Lower lobe of right lung (tissue), 2 donors: ENCODE data around the gene SHROOM2. TPM values are rescaled to one million over a fixed set of nuclear protein-coding genes. Genes with fewer than 3 reads are reported as not detected.

Experiments used
- ATAC-seq, 2 donors: fragments of 200-7000 bp; cut with Tn5 transposase; one replicate each; pipeline ENCODE4 v1.9.1; 2020 to 2022; ENCODE audit warnings: mild to moderate bottlenecking in 2 of 2, moderate library complexity in 2 of 2
- DNase-seq: peaks from one replicate; pipeline ENCODE4 v3.0.0-alpha.2; 2020
- H3K27ac ChIP-seq: fragments of 200-600 bp; one replicate; pipeline ENCODE4 v1.8.0; 2022
- H3K27me3 ChIP-seq: fragments of 200-600 bp; one replicate; pipeline ENCODE4 v1.8.0; 2022; ENCODE audit warnings: low read depth
- H3K36me3 ChIP-seq: fragments of 200-600 bp; one replicate; pipeline ENCODE4 v1.8.0; 2022; ENCODE audit warnings: mild to moderate bottlenecking
- H3K4me1 ChIP-seq: fragments of 200-600 bp; one replicate; pipeline ENCODE4 v1.8.0; 2022
- H3K4me3 ChIP-seq: fragments of 200-600 bp; one replicate; pipeline ENCODE4 v1.8.0; 2022; ENCODE audit warnings: mild to moderate bottlenecking
- H3K9me3 ChIP-seq: fragments of 200-600 bp; one replicate; pipeline ENCODE4 v1.8.0; 2022
- CTCF ChIP-seq: fragments of 200-600 bp; IDR thresholded peaks from one replicate; pipeline ENCODE4 v1.8.0; 2022; ENCODE audit warnings: antibody characterized with exemption, mild to moderate bottlenecking
- intact Hi-C: fragments of 100-400 bp; cut with DNase I; formaldehyde crosslinking; loops from one replicate; pipeline ENCODE4 v1.11.0; 2022
- total RNA-seq: library from RNA; stranded (reverse); fragmentation: NEBNext Ultra II Directional; extraction: Animal tissue kit (Norgen Biotek cat#: 25700); gene quantifications from one replicate; pipeline ENCODE4 v1.2.1, GENCODE V29; 2021
- donor health status: DM: no; HTN: yes; CAD: no; lungs with severe emphysema.

Gene SHROOM2
- total RNA-seq, 1 donor from 2014 or later, result 9.3 TPM

GRCh38 chrX:9848718-9849479, 62.7 kb downstream of the SHROOM2 start:
- intact Hi-C loops, result no loop called here
- no peak for TF ChIP-seq CTCF
- no peak overlapping the region for H3K27ac ChIP-seq
- ATAC-seq (no peak), DNase-seq (no peak)
- no peaks in the 10 kb centered on the region for H3K4me1 ChIP-seq
- H3K27me3 ChIP-seq, result no peaks in the 10 kb centered on the region
- H3K4me3 ChIP-seq, result no peak overlapping the region
- H3K36me3 ChIP-seq, result no peaks in the 10 kb centered on the region
- H3K9me3 ChIP-seq, result no peaks in the 10 kb centered on the region

- Histone ChIP-seq H3K9me3 (no peaks in the 10 kb centered on the region), H3K4me1 (no peaks in the 10 kb centered on the region), H3K27me3 (no peaks in the 10 kb centered on the region), H3K4me3 (no peak overlapping the region), H3K27ac (no peak overlapping the region), H3K36me3 (no peaks in the 10 kb centered on the region)
- intact Hi-C loops, result no loop called here
- no peak for TF ChIP-seq CTCF
- ATAC-seq, result peak; percentile 62 to 80
- DNase-seq, result no peak
Measured at GRCh38 chrX:9851890-9852289, 65.7 kb downstream of the SHROOM2 start.

- H3K27ac ChIP-seq, result peak overlapping the region; percentile 6
- DNase-seq (no peak), ATAC-seq (no peak)
- intact Hi-C loops, result no loop called here
- H3K36me3 ChIP-seq, result no peaks in the 10 kb centered on the region
- no peak overlapping the region for H3K4me3 ChIP-seq
- TF ChIP-seq CTCF, result no peak
- H3K9me3 ChIP-seq, result no peaks in the 10 kb centered on the region
- H3K27me3 ChIP-seq, result no peaks in the 10 kb centered on the region
- H3K4me1 ChIP-seq, result no peaks in the 10 kb centered on the region
Measured at GRCh38 chrX:9853307-9853706, 67.1 kb downstream of the SHROOM2 start.

GRCh38 chrX:9855561-9856283, 69.5 kb downstream of the SHROOM2 start:
- DNase-seq, result no peak
- no peak overlapping the region for H3K27ac ChIP-seq

GRCh38 chrX:9856588-9856987, 70.4 kb downstream of the SHROOM2 start:
- intact Hi-C loops, result no loop called here
- Histone ChIP-seq H3K4me1 (no peaks in the 10 kb centered on the region), H3K27me3 (no peaks in the 10 kb centered on the region), H3K9me3 (no peaks in the 10 kb centered on the region), H3K36me3 (no peaks in the 10 kb centered on the region), H3K4me3 (no peak overlapping the region), H3K27ac (no peak overlapping the region)
- no peak for DNase-seq
- ATAC-seq, result no peak
- TF ChIP-seq CTCF, result no peak

More at GRCh38 chrX:9855561-9856283, 69.5 kb downstream of the SHROOM2 start:
- intact Hi-C loops, result no loop called here
- no peak for ATAC-seq
- Histone ChIP-seq H3K36me3 (no peaks in the 10 kb centered on the region), H3K4me1 (no peaks in the 10 kb centered on the region), H3K9me3 (no peaks in the 10 kb centered on the region), H3K27me3 (no peaks in the 10 kb centered on the region), H3K4me3 (no peak overlapping the region)
- TF ChIP-seq CTCF, result no peak
